AG04449 (cell line): Measurements from ENCODE around the gene CREB5.

Source experiments
- CTCF ChIA-PET: fragments of 350-600 bp; formaldehyde crosslinking; extraction: SDS; loops from one replicate; lab custom pipeline; 2021; ENCODE audit warnings: antibody characterized with exemption; lab: Yijun Ruan, JAX
- POLR2A ChIA-PET: fragments of 400-600, 350-600 bp; formaldehyde crosslinking; extraction: SDS; loops from one replicate; lab custom pipeline; 2020; ENCODE audit warnings: antibody characterized with exemption, inconsistent platforms; lab: Yijun Ruan, JAX
- DNase-seq: peaks from one replicate; pipeline ENCODE4 v3.0.0-alpha.2; 2010; ENCODE audit warnings: low read depth, low spot score
- H3K4me3 ChIP-seq: 2 replicates; pipeline ENCODE4 v1.5.1; 2011; ENCODE audit warnings: low read depth, mild to moderate bottlenecking, control low read depth, low read length
- CTCF ChIP-seq: IDR thresholded peaks from one replicate; pipeline ENCODE4 v1.5.1; 2011; ENCODE audit warnings: mild to moderate bottlenecking, moderate library complexity, low read length, control low read depth, inconsistent platforms; ENCODE audit not compliant: insufficient read depth; ENCODE audit errors: missing control alignments

Gene CREB5

GRCh38 chr7:28761505-28761904, 349.2 kb downstream of the CREB5 start:
- POLR2A ChIA-PET: no interaction called here
- no peak for TF ChIP-seq CTCF
- H3K4me3 ChIP-seq: no peak overlapping the region
- CTCF ChIA-PET: no interaction called here
- no peak for DNase-seq

- ChIA-PET POLR2A (no interaction called here), CTCF (no interaction called here)
- H3K4me3 ChIP-seq: no peak overlapping the region
- no peak for TF ChIP-seq CTCF
- DNase-seq: no peak
Measured at GRCh38 chr7:28762651-28763050, 350.3 kb downstream of the CREB5 start.

GRCh38 chr7:28766359-28766758, 354.0 kb downstream of the CREB5 start:
- DNase-seq: no peak
- CTCF ChIA-PET: no interaction called here
- POLR2A ChIA-PET: no interaction called here
- no peak for TF ChIP-seq CTCF
- H3K4me3 ChIP-seq: no peak overlapping the region

- CTCF ChIA-PET: no interaction called here
Measured at GRCh38 chr7:28767356-28767755, 355.0 kb downstream of the CREB5 start.

GRCh38 chr7:28768577-28769147, 356.3 kb downstream of the CREB5 start:
- CTCF ChIA-PET: no interaction called here

More at GRCh38 chr7:28767356-28767755, 355.0 kb downstream of the CREB5 start:
- no peak overlapping the region for H3K4me3 ChIP-seq
- TF ChIP-seq CTCF: no peak
- POLR2A ChIA-PET: no interaction called here
- DNase-seq: no peak

More at GRCh38 chr7:28768577-28769147, 356.3 kb downstream of the CREB5 start:
- no peak for DNase-seq
- POLR2A ChIA-PET: no interaction called here
- H3K4me3 ChIP-seq: no peak overlapping the region
- no peak for TF ChIP-seq CTCF
